NCI-H2029 treated with DMSO at 0.1 percent for 48 hours (cell line): ENCODE measurements around the gene TMED4.
A peak's percentile ranks its signal among the peaks of the same experiment; 100 is the strongest.
"Not testable (repeated sequence)": the region's sequence is repeated elsewhere in the genome, so short reads cannot be mapped to it uniquely, and the experiment has no call there.

Experiments used
- DNase-seq: peaks from one replicate; lab custom pipeline; 2025; lab: John Stamatoyannopoulos, UW

Gene TMED4

GRCh38 chr7:44568771-44569560 lies 13.1 kb downstream of the TMED4 start:
- no peak for DNase-seq

DNA sequence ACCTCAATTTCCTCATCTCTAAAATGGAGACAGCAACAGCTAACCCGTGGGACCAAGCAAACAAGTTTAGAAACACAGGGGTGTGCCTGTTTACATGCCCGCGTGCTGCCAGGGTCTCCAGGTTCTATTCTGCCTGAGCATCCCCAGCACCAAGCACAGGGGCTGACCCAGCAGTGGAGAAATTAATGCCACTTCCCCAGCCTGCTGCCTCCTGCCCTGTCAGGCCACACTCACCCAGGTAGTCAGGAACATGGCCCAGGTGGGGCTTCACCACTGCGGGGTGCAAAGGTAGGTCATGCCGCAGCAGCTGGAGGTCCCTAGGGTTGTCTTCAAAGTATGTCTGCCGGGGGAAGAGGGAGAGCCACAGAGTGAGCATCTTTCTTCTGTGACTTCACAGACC lies 14.1 kb downstream of the TMED4 start:
- no peak for DNase-seq

GRCh38 chr7:44566680-44567079 lies 15.4 kb downstream of the TMED4 start:
- DNase-seq: no peak

DNA sequence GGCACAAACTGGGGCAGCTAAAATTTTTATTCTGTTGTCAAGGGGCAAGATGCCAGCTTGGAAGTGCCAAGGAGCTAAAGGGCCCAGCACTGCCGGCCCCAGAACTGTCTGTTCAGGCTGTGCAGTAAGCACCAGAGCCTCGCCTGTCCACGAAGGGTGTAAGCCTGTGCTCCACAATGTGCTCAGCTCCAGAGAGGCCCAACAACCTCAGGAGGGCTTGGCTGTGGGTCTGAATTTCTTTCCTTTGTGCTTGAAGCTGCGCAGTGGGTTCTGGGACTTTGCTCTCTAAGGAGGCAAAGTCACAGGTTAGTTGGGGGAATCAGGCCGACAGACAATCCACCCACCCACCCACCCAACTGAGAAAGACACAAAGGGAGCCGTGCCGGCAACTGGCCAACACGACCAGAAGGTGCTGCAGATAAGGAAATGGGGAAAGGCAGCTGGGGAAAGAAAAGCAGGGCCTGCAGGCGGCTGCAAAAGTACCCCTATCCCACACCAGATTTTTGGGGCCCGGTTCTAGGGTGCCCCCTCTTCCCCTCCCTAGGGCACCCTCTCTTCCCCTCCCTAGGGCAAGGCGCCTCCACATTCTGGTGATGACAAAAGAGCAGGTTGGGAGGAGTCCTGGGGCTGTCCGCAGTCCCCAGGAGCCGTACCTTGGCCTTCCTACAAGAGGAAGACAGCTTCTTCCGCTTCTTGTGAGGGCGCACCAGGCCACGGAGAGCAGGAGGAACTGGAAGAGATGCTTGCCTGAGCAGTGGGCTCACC lies 16.1 kb downstream of the TMED4 start:
- DNase-seq: no peak

GRCh38 chr7:44565097-44565794 lies 16.8 kb downstream of the TMED4 start:
- peak; percentile 8 for DNase-seq

- no peak for DNase-seq
Observed at GRCh38 chr7:44564606-44565005, 17.4 kb downstream of the TMED4 start.

DNA sequence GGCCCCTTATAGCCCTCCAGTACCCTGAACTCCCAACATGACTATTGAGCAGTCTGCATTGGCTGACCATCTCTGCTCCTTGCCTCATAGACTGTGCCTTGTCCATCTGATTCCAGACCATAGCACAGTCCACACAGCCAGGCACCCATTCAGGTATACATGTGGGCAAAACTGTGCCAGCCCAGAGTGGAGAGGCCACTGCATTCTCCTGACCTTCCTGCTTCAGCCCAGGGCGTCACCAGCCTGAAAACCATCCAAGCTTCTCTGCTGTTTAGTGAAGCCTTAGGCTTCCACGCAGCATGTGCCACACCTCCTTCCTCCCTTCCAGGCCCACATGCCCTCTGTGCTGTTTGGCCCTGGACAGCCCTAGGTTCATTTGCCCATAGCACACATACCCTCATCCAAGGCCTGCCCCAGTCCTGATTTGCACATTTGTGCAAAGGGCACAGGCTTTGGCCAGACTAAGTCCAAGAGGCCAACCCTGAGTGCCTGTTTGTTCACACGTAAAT lies 18.8 kb downstream of the TMED4 start:
- DNase-seq: no peak

- DNase-seq: not testable (repeated sequence)
Observed at GRCh38 chr7:44562622-44562962, 19.4 kb downstream of the TMED4 start.

DNA sequence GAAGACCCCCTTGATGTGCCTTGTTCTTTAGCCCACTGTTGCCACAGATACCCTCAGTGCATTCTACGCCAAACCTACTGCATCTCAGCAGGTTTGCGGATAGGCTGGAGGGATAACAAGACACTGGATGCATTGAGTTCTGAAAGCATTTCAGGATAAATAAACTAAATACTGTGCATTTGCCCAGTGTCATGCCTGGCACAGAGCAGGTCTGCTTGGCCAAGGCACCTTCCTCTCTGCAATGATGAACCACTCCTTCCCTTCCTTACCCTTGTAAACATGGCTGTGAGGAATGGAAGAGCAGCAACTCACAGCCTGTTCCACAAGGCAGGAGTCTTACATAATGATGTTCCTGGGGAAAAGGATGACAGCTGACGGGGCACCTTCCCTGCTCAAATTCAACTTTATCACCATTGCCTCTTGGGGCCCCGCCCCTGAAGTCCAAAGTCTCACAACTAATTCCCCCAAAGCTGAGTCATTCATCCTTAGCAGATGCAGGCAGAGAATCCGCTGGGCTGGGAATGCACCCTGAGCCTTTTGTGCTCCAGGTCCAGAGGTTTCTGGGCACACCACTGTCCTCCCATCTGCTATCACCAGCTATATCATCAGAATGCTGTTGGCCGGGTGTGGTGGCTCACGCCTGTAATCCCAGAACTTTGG lies 19.9 kb downstream of the TMED4 start:
- no peak for DNase-seq

- DNase-seq: no peak
Observed at GRCh38 chr7:44561481-44561880, 20.6 kb downstream of the TMED4 start.

- DNase-seq: no peak
Observed at GRCh38 chr7:44559485-44559884, 22.5 kb downstream of the TMED4 start.

GRCh38 chr7:44557485-44557884 lies 24.5 kb downstream of the TMED4 start:
- DNase-seq: no peak

- no peak for DNase-seq
Observed at GRCh38 chr7:44555350-44555749, 26.7 kb downstream of the TMED4 start.

DNA sequence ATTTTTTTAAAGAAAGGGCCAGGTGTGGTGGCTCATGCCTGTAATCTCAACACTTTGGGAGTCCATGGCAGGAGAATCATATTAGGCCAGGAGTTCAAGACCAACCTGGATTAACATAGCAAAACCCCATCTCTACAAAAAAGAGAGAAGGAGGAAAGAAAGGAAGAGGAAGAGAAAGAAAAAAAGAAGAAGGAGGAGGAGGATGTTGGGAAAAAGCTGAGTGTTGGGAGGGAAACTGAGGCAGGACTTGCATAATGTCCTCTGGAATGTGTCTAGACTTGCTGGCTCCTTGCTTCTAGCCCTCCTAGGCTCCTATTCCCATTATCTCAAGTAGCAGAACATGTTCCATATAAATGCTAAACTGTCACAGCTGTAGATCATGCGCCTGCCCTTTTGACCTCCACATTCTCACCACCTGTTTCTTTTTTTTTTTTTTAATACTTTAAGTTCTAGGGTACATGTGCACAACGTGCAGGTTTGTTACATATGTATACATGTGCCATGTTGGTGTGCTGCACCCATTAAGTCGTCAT lies 29.5 kb downstream of the TMED4 start:
- DNase-seq: not testable (repeated sequence)

DNA sequence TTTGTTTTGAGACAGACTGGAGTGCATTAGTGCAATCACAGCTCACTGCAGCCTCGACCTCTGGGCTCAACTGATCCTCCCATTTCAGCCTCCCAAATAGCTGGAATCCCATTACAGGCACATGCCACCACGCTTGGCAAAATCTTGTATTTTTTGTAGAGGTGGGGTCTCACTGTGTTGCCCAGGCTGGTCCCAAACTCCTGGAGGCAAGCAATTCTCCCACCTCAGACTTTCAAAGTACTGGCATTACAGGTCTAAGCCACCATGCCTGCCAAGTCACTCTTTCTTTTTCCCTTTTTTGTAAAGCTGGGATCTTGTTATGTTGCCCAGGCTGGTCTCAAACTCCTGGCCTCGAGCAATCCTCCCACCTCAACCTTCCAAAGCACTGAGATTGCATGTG lies 32.6 kb downstream of the TMED4 start:
- DNase-seq: no peak

- DNase-seq: no peak
Observed at GRCh38 chr7:44548893-44549292, 33.1 kb downstream of the TMED4 start.

GRCh38 chr7:44547536-44548231 lies 34.3 kb downstream of the TMED4 start:
- no peak for DNase-seq

DNA sequence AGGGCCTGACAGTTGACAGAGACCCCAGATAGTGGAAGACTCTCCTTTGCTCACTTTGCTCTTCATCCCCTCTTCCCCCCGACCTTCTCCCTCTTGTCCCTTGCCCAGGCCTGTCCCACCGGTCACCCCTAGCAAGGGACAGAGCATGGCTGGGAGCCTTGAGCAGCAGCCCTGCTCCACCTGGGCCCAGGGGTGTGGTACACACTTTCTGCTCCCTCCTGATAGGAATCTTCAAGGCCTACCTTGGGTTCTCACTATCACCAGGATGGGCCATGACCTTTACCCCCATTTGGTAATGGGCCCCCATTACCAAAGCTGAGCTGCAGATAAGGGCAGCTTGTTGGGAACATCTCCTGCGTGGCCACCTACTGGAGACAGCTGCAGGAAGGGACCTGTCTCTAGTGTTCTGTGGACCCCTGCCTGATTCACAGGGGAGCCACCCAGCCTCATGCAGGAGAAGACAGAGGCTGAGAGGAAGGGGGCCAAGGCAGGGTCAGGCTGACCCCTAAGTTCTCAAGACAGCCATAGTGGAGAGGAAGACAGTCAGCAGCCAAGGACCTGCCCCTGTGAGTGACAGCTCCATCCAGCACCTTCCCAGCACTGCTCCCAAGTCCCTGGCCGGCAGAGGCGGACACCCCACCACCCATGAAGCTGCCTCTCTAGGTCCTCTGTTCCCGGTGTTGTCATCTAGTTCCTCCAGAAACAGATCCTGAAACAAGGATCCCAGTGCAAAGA lies 40.0 kb downstream of the TMED4 start:
- DNase-seq: no peak

DNA sequence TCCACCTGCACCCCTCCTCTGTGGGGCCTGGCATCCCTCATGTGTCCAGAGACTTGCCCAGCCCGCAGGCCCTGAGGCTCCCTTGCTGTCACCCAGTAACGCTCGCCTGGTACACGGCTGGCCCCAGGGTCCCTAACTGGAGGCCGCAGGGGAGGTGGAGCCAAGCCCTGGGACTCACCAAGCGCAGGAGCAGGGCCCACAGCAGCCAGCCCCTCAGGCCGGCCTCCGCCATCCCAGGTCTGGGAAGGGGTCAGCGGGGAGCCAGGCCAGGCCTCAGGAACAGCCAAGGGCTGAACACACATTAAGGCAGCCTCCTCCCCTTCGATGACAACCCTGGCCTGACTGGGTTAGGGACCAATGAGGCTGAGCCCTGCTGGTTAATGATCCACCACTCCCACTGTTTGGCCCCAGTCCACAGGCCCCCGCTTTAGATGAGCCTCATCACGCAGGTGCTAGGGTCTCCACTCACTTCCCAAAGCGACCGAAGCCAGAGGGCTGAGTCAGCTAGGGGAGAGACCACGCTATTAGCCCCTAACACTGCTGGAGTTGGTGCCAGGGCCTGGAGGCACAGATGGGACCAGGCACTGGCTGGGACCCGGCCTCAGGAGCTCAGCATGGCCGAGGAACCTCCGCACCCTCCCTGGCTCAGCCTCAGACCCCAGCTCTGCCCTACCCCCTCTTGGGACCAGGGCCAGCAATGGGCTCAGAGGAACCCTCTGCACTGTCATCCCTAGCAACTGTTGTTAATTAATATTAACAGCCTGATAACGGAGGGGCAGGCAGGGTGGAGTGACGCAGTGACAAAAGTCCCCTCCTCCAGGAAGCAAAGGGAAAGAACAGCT lies 40.8 kb downstream of the TMED4 start, which contains the start of gene NPC1L1:
Gene NPC1L1 (minus strand): TSS at position 303 of the 842 bp plus-strand sequence. CDS start 71 bp downstream, at position 232.
- DNase-seq: no peak
